ENCODE measurements around the gene COX7B2. TPM values are rescaled to one million over a fixed set of nuclear protein-coding genes. Genes with fewer than 3 reads are reported as not detected.

The COX7B2 gene
- total RNA-seq, 1 experiment from 2014 or later, result 4.7 TPM

- Histone ChIP-seq H3K27me3 (ENCODE audit: low read length) (no peaks in the 10 kb centered on the region), H4K20me1 (ENCODE audit: low read length) (no peaks in the 10 kb centered on the region), H3K27ac (ENCODE audit: low read length) (no peak overlapping the region), H3K4me2 (ENCODE audit: low read length) (no peak overlapping the region), H3K9ac (ENCODE audit: low read length) (no peak overlapping the region), H3K36me3 (ENCODE audit: low read depth, low read length) (no peaks in the 10 kb centered on the region), H3K9me3 (ENCODE audit: low read length) (no peaks in the 10 kb centered on the region), H2AFZ (ENCODE audit: low read length) (no peak overlapping the region), H3K4me3 (ENCODE audit: low read length) (no peak overlapping the region), H3F3A (ENCODE audit: low read length, unreplicated experiment) (no peaks in the 10 kb centered on the region), H3K4me1 (ENCODE audit: insufficient read depth, low read length) (no peaks in the 10 kb centered on the region), H3K9me2 (replicated peaks; ENCODE audit: low read length) (no peaks in the 10 kb centered on the region), H3K79me2 (ENCODE audit: low read length) (no peaks in the 10 kb centered on the region)
- TF ChIP-seq EZH2phosphoT487 (IDR thresholded peaks at IDR 0.05; ENCODE audit: borderline replicate concordance, low read length) (no peak), CTCF (conservative IDR thresholded peaks at IDR 0.05; ENCODE audit: low read depth, low read length) (no peak), EZH2 (IDR thresholded peaks at IDR 0.05; ENCODE audit: low read length, unreplicated experiment) (no peak)
- no peak for DNase-seq
- ChIA-PET POLR2A (ENCODE audit: unreplicated experiment) (no interaction called here), CTCF (no interaction called here)
- BruUV-seq (replicated peaks), result no TSS peak
- ATAC-seq, result no peak
- intact Hi-C loops (cut with micrococcal nuclease), result no loop called here
These were observed 897 bp downstream of the COX7B2 start for GRCh38 chr4:46908148-46908547.

DNA sequence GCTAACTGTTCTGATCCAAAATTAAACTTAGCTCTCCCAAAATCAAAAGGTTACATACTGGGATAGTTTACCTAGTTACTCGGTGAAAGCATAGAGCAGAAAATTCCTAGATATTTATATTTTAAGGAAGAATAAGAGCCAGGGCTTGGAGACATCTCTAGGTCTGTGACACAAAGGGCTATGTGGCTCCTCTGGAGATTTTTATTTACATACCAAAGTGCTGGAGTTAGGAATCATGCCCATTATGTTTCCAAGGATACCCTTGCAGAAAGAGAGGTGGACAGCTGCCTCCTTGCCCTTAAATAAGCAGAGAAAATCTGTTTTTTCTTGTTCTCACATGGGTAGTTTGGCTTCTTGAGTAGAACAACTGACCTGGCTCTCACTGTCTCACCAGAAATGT is 9.0 kb downstream of the COX7B2 start:
- Histone ChIP-seq H3K79me2 (ENCODE audit: low read length) (no peaks in the 10 kb centered on the region), H2AFZ (ENCODE audit: low read length) (no peak overlapping the region), H3K4me3 (ENCODE audit: low read length) (no peak overlapping the region), H3K27me3 (ENCODE audit: low read length) (no peaks in the 10 kb centered on the region), H3K36me3 (ENCODE audit: low read depth, low read length) (no peaks in the 10 kb centered on the region), H3K9ac (ENCODE audit: low read length) (no peak overlapping the region), H4K20me1 (ENCODE audit: low read length) (no peaks in the 10 kb centered on the region), H3F3A (ENCODE audit: low read length, unreplicated experiment) (no peaks in the 10 kb centered on the region), H3K9me3 (ENCODE audit: low read length) (no peaks in the 10 kb centered on the region), H3K4me1 (ENCODE audit: insufficient read depth, low read length) (no peaks in the 10 kb centered on the region), H3K9me2 (replicated peaks; ENCODE audit: low read length) (no peaks in the 10 kb centered on the region), H3K4me2 (ENCODE audit: low read length) (no peak overlapping the region), H3K27ac (ENCODE audit: low read length) (no peak overlapping the region)
- TF ChIP-seq CTCF (conservative IDR thresholded peaks at IDR 0.05; ENCODE audit: low read depth, low read length) (no peak), EZH2phosphoT487 (IDR thresholded peaks at IDR 0.05; ENCODE audit: borderline replicate concordance, low read length) (no peak), EZH2 (IDR thresholded peaks at IDR 0.05; ENCODE audit: low read length, unreplicated experiment) (no peak)
- no peak for ATAC-seq
- POLR2A ChIA-PET (ENCODE audit: unreplicated experiment), result no interaction called here
- DNase-seq, result no peak
- CTCF ChIA-PET, result no interaction called here
- intact Hi-C loops (cut with micrococcal nuclease), result no loop called here
- BruUV-seq (replicated peaks), result no TSS peak

GRCh38 chr4:46894826-46895225 is 14.2 kb downstream of the COX7B2 start:
- intact Hi-C loops (cut with micrococcal nuclease), result no loop called here
- Histone ChIP-seq H3K4me2 (ENCODE audit: low read length) (no peak overlapping the region), H3K9me2 (replicated peaks; ENCODE audit: low read length) (no peaks in the 10 kb centered on the region), H3K36me3 (ENCODE audit: low read depth, low read length) (no peaks in the 10 kb centered on the region), H3K27ac (ENCODE audit: low read length) (no peak overlapping the region), H2AFZ (ENCODE audit: low read length) (no peak overlapping the region), H3K79me2 (ENCODE audit: low read length) (no peaks in the 10 kb centered on the region), H3K9ac (ENCODE audit: low read length) (no peak overlapping the region), H4K20me1 (ENCODE audit: low read length) (no peaks in the 10 kb centered on the region), H3K4me3 (ENCODE audit: low read length) (no peak overlapping the region), H3K27me3 (ENCODE audit: low read length) (no peaks in the 10 kb centered on the region), H3K9me3 (ENCODE audit: low read length) (no peaks in the 10 kb centered on the region), H3F3A (ENCODE audit: low read length, unreplicated experiment) (no peaks in the 10 kb centered on the region), H3K4me1 (ENCODE audit: insufficient read depth, low read length) (no peaks in the 10 kb centered on the region)
- ChIA-PET CTCF (interaction anchor here (0.7 kb wide), 1 partner anchor 11 kb away, joined by 3 read pairs; no protein-coding TSS in a partner anchor), POLR2A (ENCODE audit: unreplicated experiment) (no interaction called here)
- no TSS peak for BruUV-seq (replicated peaks)
- no peak for DNase-seq
- no peak for TF ChIP-seq CTCF (conservative IDR thresholded peaks at IDR 0.05; ENCODE audit: low read depth, low read length)
- no peak for TF ChIP-seq EZH2phosphoT487 (IDR thresholded peaks at IDR 0.05; ENCODE audit: borderline replicate concordance, low read length)
- TF ChIP-seq EZH2 (IDR thresholded peaks at IDR 0.05; ENCODE audit: low read length, unreplicated experiment), result no peak
- ATAC-seq, result no peak
